Esophagus squamous epithelium (tissue), 4 donors: ENCODE results near the gene CAP1.

ENCODE experiments used
- CTCF ChIP-seq, 6 experiments: fragments of 450-650 bp in 4 of 6; fragments of 200-600 bp in 2 of 6; sonication (generic) in 2 of 6; IDR thresholded peaks; one replicate each; pipeline ENCODE4 v1.5.1; 2016 to 2019; ENCODE audit warnings: antibody characterized with exemption in 6 of 6, mild to moderate bottlenecking in 4 of 6, moderate library complexity in 4 of 6
- POLR2A ChIP-seq, 4 donors: fragments of 450-650 bp; IDR thresholded peaks; one replicate each; pipeline ENCODE4 v1.6.1; 2017; ENCODE audit warnings: antibody characterized with exemption in 4 of 4, mild to moderate bottlenecking in 4 of 4, moderate library complexity in 3 of 4

- TF ChIP-seq CTCF (IDR thresholded peaks at IDR 0.05), result no peak
- no peak for TF ChIP-seq POLR2A (IDR thresholded peaks at IDR 0.05)
Observed at GRCh38 chr1:40029608-40030007, 10.9 kb upstream of the CAP1 start.
